Kidney (tissue), 22 donors: ENCODE results near the gene FBXL19. TPM values are rescaled to one million over a fixed set of nuclear protein-coding genes. Genes with fewer than 3 reads are reported as not detected.
A peak's percentile ranks its signal among the peaks of the same experiment; 100 is the strongest.

ENCODE experiments used
- DNase-seq, 5 donors: peaks; one replicate each; pipeline ENCODE4 v3.0.0-alpha.2; 2013 to 2020
- FAIRE-seq: peaks from 2 replicates; lab custom pipeline; 2012; peaks lifted over from hg19 to GRCh38; lab: Jason Lieb, UNC
- H3K27ac ChIP-seq, 2 donors: one replicate each; pipeline ENCODE4 v1.7.0; 2013; ENCODE audit warnings: low read depth in 2 of 2, low read length in 2 of 2, inconsistent platforms in 1 of 2
- H3K27me3 ChIP-seq: one replicate; pipeline ENCODE4 v1.7.1; 2013; ENCODE audit warnings: low read length, inconsistent platforms; ENCODE audit not compliant: control insufficient read depth, insufficient read depth
- H3K36me3 ChIP-seq, 3 donors: one replicate each; pipeline versions ENCODE4 v1.7.0 to v1.7.1; 2013; ENCODE audit warnings: low read length in 3 of 3, control low read depth in 1 of 3, inconsistent platforms in 1 of 3; ENCODE audit not compliant: insufficient read depth in 3 of 3, control insufficient read depth in 2 of 3
- H3K4me1 ChIP-seq, 3 donors: one replicate each; pipeline versions ENCODE4 v1.7.0 to v1.7.1; 2013; ENCODE audit warnings: low read length in 3 of 3, inconsistent platforms in 1 of 3, low read depth in 1 of 3; ENCODE audit not compliant: control insufficient read depth in 2 of 3, insufficient read depth in 2 of 3
- H3K4me3 ChIP-seq, 3 donors: one replicate each; pipeline versions ENCODE4 v1.7.0 to v1.8.1; 2013; ENCODE audit warnings: low read length in 3 of 3, control low read depth in 1 of 3, inconsistent platforms in 1 of 3
- H3K9ac ChIP-seq, 3 donors: one replicate each; pipeline versions ENCODE4 v1.7.0 to v1.7.1; 2013; ENCODE audit warnings: low read length in 3 of 3, control low read depth in 1 of 3, inconsistent platforms in 1 of 3
- H3K9me3 ChIP-seq, 3 donors: one replicate each; pipeline versions ENCODE4 v1.7.0 to v1.7.1; 2013; ENCODE audit warnings: low read length in 3 of 3, control low read depth in 1 of 3, inconsistent platforms in 1 of 3; ENCODE audit not compliant: control insufficient read depth in 2 of 3, insufficient read depth in 1 of 3
- intact Hi-C: fragments of 100-400 bp; cut with DNase I; formaldehyde crosslinking; loops from one replicate; pipeline ENCODE4 v1.11.1; 2022
- long read RNA-seq, 10 donors: library from polyadenylated mRNA in 1 of 10; unstranded in 1 of 10; transcript quantifications; one replicate each; pipeline ENCODE4 v2.0.0 and lab custom pipeline, GENCODE V29; 2021 to 2026
- polyA plus RNA-seq: library from polyadenylated mRNA; stranded (reverse); fragments of 350-450 nt; fragmentation: Illumina TruSeq; extraction: RNeasy Lipid Tissue Mini Kit (QIAGEN cat#74804); gene quantifications from one replicate; pipeline ENCODE4 v1.2.3, GENCODE V29; 2014; ENCODE audit warnings: low read depth, low replicate concordance; ENCODE audit not compliant: insufficient read depth
- total RNA-seq: library from RNA; stranded (reverse); fragmentation: NEBNext Ultra II Directional; extraction: Animal tissue kit (Norgen Biotek cat#: 25700); gene quantifications from one replicate; pipeline ENCODE4 v1.2.1, GENCODE V29; 2021
- TF ChIP-seq, protein P1 (sequence below): IDR thresholded peaks from 3 replicates; pipeline ENCODE4 v1.5.1; 2012; ENCODE audit warnings: mild to moderate bottlenecking, moderate library complexity, borderline replicate concordance; ENCODE audit not compliant: insufficient read depth; ENCODE audit errors: extremely low read depth
- donor health status: control.
- donor health status: control.
- donor health status: control.
- donor health status: control.
- donor health status: control.
- donor health status: DM: yes; HTN: yes; CAD: no.
- donor health status: Normal renal cell carcinoma (clear cell type).

Gene FBXL19
- total RNA-seq (18.9 TPM), polyA plus RNA-seq (7.4 TPM)
- long read RNA-seq, donor 1: 0 reads
- long read RNA-seq, donor 2, partial matches to known transcripts: 0 of 1 reads
- long read RNA-seq, donor 2, other reads (novel, unspliced or antisense): 0 of 1 reads
- long read RNA-seq, donor 3: 0 reads
- long read RNA-seq, donor 4: 0 reads
- long read RNA-seq, donor 5: 0 reads
- long read RNA-seq, donor 6: 0 reads
- long read RNA-seq, donor 7, partial matches to known transcripts: 2 of 19 reads
- long read RNA-seq, donor 7, other reads (novel, unspliced or antisense): 17 of 19 reads
- long read RNA-seq, donor 8: 0 reads
- long read RNA-seq, donor 9: 0 reads
- long read RNA-seq, donor 10: 0 reads

- Histone ChIP-seq H3K9ac (peak within 1 kb of the TSS; percentile 34 to 93 (median 87)), H3K36me3 (no peaks in the 10 kb centered on the region), H3K27ac (peak within 1 kb of the TSS; percentile 96 to 98), H3K27me3 (no peaks in the 10 kb centered on the region), H3K4me3 (peak within 1 kb of the TSS; percentile 88 to 97 (median 94)), H3K4me1 (peaks cover 0 to 4% (median 2%) of the 10 kb centered on the region in 3 donors), H3K9me3 (no peaks in the 10 kb centered on the region)
- FAIRE-seq: no peak
- intact Hi-C loops: no loop called here
- TF ChIP-seq, protein P1, sequence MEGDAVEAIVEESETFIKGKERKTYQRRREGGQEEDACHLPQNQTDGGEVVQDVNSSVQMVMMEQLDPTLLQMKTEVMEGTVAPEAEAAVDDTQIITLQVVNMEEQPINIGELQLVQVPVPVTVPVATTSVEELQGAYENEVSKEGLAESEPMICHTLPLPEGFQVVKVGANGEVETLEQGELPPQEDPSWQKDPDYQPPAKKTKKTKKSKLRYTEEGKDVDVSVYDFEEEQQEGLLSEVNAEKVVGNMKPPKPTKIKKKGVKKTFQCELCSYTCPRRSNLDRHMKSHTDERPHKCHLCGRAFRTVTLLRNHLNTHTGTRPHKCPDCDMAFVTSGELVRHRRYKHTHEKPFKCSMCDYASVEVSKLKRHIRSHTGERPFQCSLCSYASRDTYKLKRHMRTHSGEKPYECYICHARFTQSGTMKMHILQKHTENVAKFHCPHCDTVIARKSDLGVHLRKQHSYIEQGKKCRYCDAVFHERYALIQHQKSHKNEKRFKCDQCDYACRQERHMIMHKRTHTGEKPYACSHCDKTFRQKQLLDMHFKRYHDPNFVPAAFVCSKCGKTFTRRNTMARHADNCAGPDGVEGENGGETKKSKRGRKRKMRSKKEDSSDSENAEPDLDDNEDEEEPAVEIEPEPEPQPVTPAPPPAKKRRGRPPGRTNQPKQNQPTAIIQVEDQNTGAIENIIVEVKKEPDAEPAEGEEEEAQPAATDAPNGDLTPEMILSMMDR: no peak
- DNase-seq: peak in 2 of 5 donors; percentile 91 to 94
These were observed at the start of gene FBXL19 for GRCh38 chr16:30923554-30924075. FBXL19 (plus strand) TSS chr16:30923572; CDS start chr16:30925755, 2,183 bp downstream.

- DNase-seq (peak in 1 of 5 donors; percentile 59), FAIRE-seq (no peak)
- intact Hi-C loops: no loop called here
- peaks cover 4 to 14% (median 12%) of the 10 kb centered on the region in 3 donors for H3K4me1 ChIP-seq
- peak overlapping the region in 1 of 2 donors; percentile 95 for H3K27ac ChIP-seq
- peak overlapping the region; percentile 88 to 95 (median 89) for H3K4me3 ChIP-seq
- H3K36me3 ChIP-seq: no peaks in the 10 kb centered on the region
- no peaks in the 10 kb centered on the region for H3K27me3 ChIP-seq
- TF ChIP-seq, protein P1: no peak
- peak overlapping the region; percentile 14 to 91 (median 53) for H3K9ac ChIP-seq
- no peaks in the 10 kb centered on the region for H3K9me3 ChIP-seq
These were observed 49.0 kb upstream of the FBXL19 start for GRCh38 chr16:30874244-30874820.

DNA sequence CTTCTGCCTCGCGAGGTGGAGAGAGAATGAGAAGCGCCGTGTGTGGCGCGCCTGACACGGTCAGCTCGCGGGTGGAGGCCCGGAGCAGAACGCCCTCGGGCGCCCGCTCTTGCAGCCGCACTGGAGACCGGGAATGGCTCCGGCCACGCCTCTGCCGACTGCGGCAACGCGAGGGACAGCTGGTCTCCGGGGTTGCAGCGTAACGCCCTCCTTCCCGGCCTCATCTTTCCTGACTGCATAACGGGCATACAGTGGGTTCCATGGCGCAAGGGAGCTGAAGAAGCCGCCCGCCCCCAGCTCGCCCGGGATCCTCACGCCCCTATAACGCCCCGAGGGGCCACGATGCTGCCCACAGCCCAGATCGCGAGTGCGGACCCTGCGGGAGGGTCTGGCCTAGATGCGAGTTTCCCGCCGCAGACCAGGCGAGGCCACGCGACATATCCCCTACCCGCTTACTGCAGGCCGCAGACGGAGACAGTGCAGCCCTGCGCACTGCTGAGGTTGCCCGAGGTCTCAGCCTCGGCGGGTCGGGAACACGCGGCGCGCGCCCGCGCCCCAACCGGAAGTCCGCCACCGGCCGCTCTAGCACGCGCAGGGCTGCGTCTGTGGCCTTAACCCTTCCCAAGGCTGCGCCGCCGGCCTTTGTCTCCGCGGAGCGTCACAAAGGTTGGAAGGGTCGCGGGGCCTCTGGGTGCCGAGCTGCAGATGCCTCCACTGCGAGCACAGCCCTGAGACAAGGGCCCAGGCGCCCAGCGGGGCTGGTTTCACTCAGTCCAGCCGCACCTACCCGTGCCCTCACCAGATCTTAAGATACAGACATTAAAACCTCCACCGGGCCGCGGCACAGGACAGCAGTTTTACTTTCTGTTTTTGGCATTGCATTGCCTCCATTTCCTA lies 48.3 kb upstream of the FBXL19 start:
- Histone ChIP-seq H3K27ac (peak overlapping the region; percentile 82 to 95), H3K36me3 (no peaks in the 10 kb centered on the region), H3K27me3 (no peaks in the 10 kb centered on the region), H3K9me3 (no peaks in the 10 kb centered on the region), H3K4me3 (peak overlapping the region; percentile 88 to 95 (median 89)), H3K9ac (peak overlapping the region; percentile 41 to 94 (median 80)), H3K4me1 (peaks cover 4 to 14% (median 12%) of the 10 kb centered on the region in 3 donors)
- TF ChIP-seq, protein P1: no peak
- intact Hi-C loops: no loop called here
- FAIRE-seq (no peak), DNase-seq (peak; percentile 93 to 97 (median 96))
